ENCODE data around the gene OTOG. TPM values are rescaled to one million over a fixed set of nuclear protein-coding genes. Genes with fewer than 3 reads are reported as not detected.

OTOG gene
- total RNA-seq, 1 donor from 2014 or later: not detected

DNA sequence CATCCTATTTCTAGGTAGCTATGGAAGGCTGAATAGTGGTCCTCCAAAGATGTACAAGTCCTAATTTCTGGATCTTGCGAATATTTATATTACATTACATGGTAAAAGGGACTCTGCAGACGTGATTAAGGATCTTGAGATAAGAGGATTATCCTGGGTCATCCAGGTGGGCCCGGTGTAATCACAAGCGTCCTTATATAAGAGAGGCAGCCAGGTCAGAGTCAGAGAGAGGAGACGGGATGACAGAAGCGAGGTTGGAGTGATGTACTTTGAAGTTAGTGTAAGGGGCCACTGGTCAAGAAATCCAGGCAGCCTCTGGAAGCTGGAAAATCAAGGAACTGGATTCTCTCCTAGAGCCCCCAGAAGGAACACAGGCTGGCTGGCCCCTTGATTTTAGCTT, 102.2 kb downstream of the OTOG start:
- Mint-ChIP-seq H3K4me1 (ENCODE audit: low read depth) (no peaks in the 10 kb centered on the region), H3K4me3 (ENCODE audit: unreplicated experiment) (no peak overlapping the region), H3K36me3 (ENCODE audit: low read depth) (peaks cover 2% of the 10 kb centered on the region), H3K27me3 (ENCODE audit: low read depth) (peaks cover 10% of the 10 kb centered on the region), H3K27ac (ENCODE audit: unreplicated experiment) (no peak overlapping the region), H3K9me3 (ENCODE audit: low read depth) (peaks cover 19% of the 10 kb centered on the region)
- DNase-seq (ENCODE audit: low spot score): no peak
- TF ChIP-seq, protein P1, sequence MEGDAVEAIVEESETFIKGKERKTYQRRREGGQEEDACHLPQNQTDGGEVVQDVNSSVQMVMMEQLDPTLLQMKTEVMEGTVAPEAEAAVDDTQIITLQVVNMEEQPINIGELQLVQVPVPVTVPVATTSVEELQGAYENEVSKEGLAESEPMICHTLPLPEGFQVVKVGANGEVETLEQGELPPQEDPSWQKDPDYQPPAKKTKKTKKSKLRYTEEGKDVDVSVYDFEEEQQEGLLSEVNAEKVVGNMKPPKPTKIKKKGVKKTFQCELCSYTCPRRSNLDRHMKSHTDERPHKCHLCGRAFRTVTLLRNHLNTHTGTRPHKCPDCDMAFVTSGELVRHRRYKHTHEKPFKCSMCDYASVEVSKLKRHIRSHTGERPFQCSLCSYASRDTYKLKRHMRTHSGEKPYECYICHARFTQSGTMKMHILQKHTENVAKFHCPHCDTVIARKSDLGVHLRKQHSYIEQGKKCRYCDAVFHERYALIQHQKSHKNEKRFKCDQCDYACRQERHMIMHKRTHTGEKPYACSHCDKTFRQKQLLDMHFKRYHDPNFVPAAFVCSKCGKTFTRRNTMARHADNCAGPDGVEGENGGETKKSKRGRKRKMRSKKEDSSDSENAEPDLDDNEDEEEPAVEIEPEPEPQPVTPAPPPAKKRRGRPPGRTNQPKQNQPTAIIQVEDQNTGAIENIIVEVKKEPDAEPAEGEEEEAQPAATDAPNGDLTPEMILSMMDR (IDR thresholded peaks at IDR 0.05): no peak

DNA sequence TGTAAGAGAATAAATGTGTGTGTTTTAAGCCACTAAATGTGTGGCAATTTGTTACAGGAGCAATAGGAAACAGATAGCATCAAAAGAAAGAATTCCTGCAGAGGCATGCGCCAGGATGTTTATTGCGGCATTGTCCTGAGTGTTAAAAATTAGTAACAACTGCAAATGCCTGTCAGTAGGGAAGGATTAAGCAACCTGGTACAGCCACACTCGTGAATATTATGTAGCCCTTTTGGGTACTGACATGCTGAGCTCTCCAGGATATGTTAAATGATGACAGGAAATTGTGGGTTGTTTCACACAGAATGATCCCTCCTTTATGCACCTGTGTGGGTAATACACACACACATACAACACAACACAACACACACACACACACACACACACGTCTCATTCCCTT, 102.6 kb downstream of the OTOG start:
- Mint-ChIP-seq H3K9me3 (ENCODE audit: low read depth) (peaks cover 19% of the 10 kb centered on the region), H3K27me3 (ENCODE audit: low read depth) (peaks cover 11% of the 10 kb centered on the region), H3K4me3 (ENCODE audit: unreplicated experiment) (no peak overlapping the region), H3K36me3 (ENCODE audit: low read depth) (peaks cover 2% of the 10 kb centered on the region), H3K4me1 (ENCODE audit: low read depth) (no peaks in the 10 kb centered on the region), H3K27ac (ENCODE audit: unreplicated experiment) (no peak overlapping the region)
- DNase-seq (ENCODE audit: low spot score): no peak
- TF ChIP-seq, protein P1 (IDR thresholded peaks at IDR 0.05): no peak

DNA sequence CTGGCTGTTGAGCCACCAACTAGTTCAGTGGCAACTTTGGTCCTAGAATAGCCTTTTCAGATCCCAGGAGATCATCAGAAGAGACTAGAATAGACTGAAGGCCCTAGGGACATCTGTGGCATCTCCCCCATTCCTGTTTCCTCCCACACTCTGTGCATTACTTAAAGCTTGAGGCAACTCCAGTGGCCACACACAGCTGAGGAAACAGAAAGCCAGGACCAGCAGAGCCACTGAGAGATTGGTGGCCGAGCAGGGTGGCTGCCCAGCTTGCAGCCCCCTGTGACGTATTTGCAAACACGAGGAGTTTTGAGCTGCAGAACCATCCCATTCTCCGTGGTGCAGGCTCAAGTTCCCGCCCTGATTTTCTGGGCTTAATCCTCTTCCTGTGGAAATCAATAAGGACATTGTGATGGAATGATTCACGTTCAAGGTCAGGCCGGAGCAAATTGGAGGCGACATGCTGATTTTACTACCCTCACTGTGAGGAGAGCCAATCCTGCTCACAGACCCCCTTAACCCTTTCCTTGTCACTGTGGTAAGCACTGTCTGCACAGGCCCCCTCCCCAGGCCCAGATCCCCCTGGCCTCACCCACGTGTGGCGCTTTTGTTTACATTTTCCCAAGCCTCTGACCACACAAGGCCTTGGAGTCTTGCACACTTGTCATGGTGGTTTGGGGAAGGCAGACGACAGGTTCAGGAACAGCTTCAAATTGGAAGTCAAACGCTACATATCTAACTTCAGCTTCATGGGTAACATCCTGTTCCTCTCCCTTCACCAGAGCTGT, 103.3 kb downstream of the OTOG start:
- no peak for DNase-seq (ENCODE audit: low spot score)
- Mint-ChIP-seq H3K27me3 (ENCODE audit: low read depth) (peaks cover 11% of the 10 kb centered on the region), H3K36me3 (ENCODE audit: low read depth) (peaks cover 5% of the 10 kb centered on the region), H3K4me3 (ENCODE audit: unreplicated experiment) (no peak overlapping the region), H3K4me1 (ENCODE audit: low read depth) (no peaks in the 10 kb centered on the region), H3K27ac (ENCODE audit: unreplicated experiment) (no peak overlapping the region), H3K9me3 (ENCODE audit: low read depth) (peaks cover 23% of the 10 kb centered on the region)
- TF ChIP-seq, protein P1 (IDR thresholded peaks at IDR 0.05): no peak

DNA sequence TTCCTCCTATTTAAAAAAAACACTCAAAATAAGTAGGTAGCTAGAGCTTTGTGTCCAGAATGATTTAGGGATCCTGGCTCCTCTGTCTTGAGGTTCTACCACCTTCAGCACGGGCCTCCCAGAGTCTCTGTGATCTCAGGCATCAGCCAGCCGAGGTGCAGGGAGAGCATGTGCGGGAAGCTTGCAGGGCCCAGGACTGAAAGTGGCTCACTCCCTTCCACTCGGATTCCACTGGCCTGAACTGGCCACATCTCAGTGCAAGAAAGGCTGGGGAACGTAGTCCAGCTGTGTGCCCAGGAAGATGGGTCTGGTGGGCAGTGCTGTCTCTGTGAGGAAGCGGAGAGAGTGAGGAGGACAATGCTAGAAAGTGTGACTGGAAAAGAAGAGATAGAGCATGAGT, 104.0 kb downstream of the OTOG start:
- Mint-ChIP-seq H3K36me3 (ENCODE audit: low read depth) (peaks cover 5% of the 10 kb centered on the region), H3K27ac (ENCODE audit: unreplicated experiment) (no peak overlapping the region), H3K4me1 (ENCODE audit: low read depth) (no peaks in the 10 kb centered on the region), H3K9me3 (ENCODE audit: low read depth) (peaks cover 30% of the 10 kb centered on the region), H3K4me3 (ENCODE audit: unreplicated experiment) (no peak overlapping the region), H3K27me3 (ENCODE audit: low read depth) (peaks cover 11% of the 10 kb centered on the region)
- TF ChIP-seq, protein P1 (IDR thresholded peaks at IDR 0.05): no peak
- DNase-seq (ENCODE audit: low spot score): no peak

DNA sequence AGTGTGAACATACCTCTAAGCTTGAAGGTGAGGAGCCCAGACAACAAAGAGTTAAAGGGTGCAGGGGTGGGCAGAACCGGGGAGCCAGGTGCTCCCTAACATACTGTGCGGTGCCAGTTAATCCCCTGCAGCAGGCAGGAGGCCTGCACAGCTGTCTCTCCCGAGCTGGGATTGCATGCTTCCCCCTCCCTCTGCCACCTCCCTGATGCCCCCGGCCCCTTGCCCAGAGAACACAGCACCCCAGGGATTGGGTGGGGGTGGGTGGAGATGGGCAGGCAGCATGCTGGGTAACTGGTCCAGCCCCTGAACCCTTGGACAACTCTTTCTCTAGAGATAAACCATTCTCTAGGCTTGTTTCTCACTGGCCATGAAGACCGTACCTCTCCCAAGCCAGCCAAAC, 104.6 kb downstream of the OTOG start:
- Mint-ChIP-seq H3K9me3 (ENCODE audit: low read depth) (peaks cover 30% of the 10 kb centered on the region), H3K27me3 (ENCODE audit: low read depth) (peaks cover 11% of the 10 kb centered on the region), H3K36me3 (ENCODE audit: low read depth) (peaks cover 5% of the 10 kb centered on the region), H3K4me1 (ENCODE audit: low read depth) (no peaks in the 10 kb centered on the region), H3K4me3 (ENCODE audit: unreplicated experiment) (no peak overlapping the region), H3K27ac (ENCODE audit: unreplicated experiment) (no peak overlapping the region)
- DNase-seq (ENCODE audit: low spot score): no peak
- TF ChIP-seq, protein P1 (IDR thresholded peaks at IDR 0.05): no peak

Data from chondrocyte (in vitro differentiated cells).